Mesodermal cell (in vitro differentiated cells): ENCODE results near the gene PITPNB.

Source experiments
- H3K27ac ChIP-seq: 2 replicates; pipeline ENCODE4 v1.7.0; 2013; ENCODE audit warnings: mild to moderate bottlenecking, low read depth, low read length, moderate library complexity; ENCODE audit not compliant: severe bottlenecking
- H3K36me3 ChIP-seq: 2 replicates; pipeline ENCODE4 v1.7.1; 2013; ENCODE audit warnings: mild to moderate bottlenecking, low read length, moderate library complexity; ENCODE audit not compliant: control insufficient read depth, insufficient read depth
- H3K4me1 ChIP-seq: one replicate; pipeline ENCODE4 v1.7.1; 2013; ENCODE audit warnings: mild to moderate bottlenecking, low read length; ENCODE audit not compliant: insufficient read depth, control insufficient read depth, poor library complexity, severe bottlenecking
- H3K4me3 ChIP-seq: 2 replicates; pipeline ENCODE4 v1.7.0; 2013; ENCODE audit warnings: low read length, control low read depth, mild to moderate bottlenecking; ENCODE audit not compliant: insufficient read depth, poor library complexity, severe bottlenecking; ENCODE audit errors: extremely low read depth
- H3K9me3 ChIP-seq: 2 replicates; pipeline ENCODE4 v1.7.1; 2013; ENCODE audit warnings: mild to moderate bottlenecking, low read length, moderate library complexity; ENCODE audit not compliant: control insufficient read depth
- WGBS, 2 experiments: methylation state at CpG; one replicate each; pipeline ENCODE4 v1.1.5; 2013; ENCODE audit warnings: missing lambda C conversion rate in 2 of 2; ENCODE audit not compliant: insufficient coverage in 2 of 2; 5-methylcytosine and 5-hydroxymethylcytosine counted together

The PITPNB gene

GRCh38 chr22:27829620-27830019 lies 89.4 kb downstream of the PITPNB start:
- H3K4me1 ChIP-seq, result no peaks in the 10 kb centered on the region
- H3K27ac ChIP-seq, result no peak overlapping the region
- no peaks in the 10 kb centered on the region for H3K36me3 ChIP-seq
- no peak overlapping the region for H3K4me3 ChIP-seq
- H3K9me3 ChIP-seq, result no peaks in the 10 kb centered on the region
- 63 to 80% methylated on average over 3 of the region's 3 CpGs for WGBS, 2 experiments

- Histone ChIP-seq H3K4me1 (no peaks in the 10 kb centered on the region), H3K36me3 (no peaks in the 10 kb centered on the region), H3K9me3 (no peaks in the 10 kb centered on the region), H3K27ac (no peak overlapping the region), H3K4me3 (no peak overlapping the region)
- 88 to 92% methylated on average over 9 to 17 of the region's 23 CpGs for WGBS, 2 experiments
Observed at GRCh38 chr22:27827604-27828587, 91.2 kb downstream of the PITPNB start.

DNA sequence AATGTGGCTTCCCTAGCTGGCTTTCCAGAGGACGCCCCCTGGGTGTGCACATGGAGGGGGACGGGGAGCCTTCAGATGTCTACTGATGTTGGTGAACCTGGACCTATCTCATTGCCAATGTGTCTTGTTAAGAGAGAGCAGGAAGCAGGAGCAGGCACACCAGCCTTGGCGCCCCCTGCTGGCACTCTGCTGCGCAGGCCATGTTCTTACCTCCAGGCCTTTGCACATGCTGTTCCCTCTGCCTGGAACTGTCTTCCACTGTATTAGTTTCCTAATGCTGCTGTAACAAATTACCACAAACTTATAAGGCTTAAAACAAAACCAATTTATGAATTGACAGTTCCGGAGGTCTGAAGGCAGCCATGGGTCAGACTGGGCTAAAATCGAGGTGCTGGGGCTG lies 93.9 kb downstream of the PITPNB start:
- Histone ChIP-seq H3K4me1 (no peaks in the 10 kb centered on the region), H3K36me3 (no peaks in the 10 kb centered on the region), H3K27ac (no peak overlapping the region), H3K4me3 (no peak overlapping the region), H3K9me3 (peaks cover under 1% of the 10 kb centered on the region)
- 85 to 92% methylated on average over 6 of the region's 6 CpGs for WGBS, 2 experiments

GRCh38 chr22:27823221-27823620 lies 95.8 kb downstream of the PITPNB start:
- WGBS, 2 experiments, result 100% methylated on average over 1 of the region's 1 CpG; no CpG with 5 or more reads in 1 of the 2 experiments

DNA sequence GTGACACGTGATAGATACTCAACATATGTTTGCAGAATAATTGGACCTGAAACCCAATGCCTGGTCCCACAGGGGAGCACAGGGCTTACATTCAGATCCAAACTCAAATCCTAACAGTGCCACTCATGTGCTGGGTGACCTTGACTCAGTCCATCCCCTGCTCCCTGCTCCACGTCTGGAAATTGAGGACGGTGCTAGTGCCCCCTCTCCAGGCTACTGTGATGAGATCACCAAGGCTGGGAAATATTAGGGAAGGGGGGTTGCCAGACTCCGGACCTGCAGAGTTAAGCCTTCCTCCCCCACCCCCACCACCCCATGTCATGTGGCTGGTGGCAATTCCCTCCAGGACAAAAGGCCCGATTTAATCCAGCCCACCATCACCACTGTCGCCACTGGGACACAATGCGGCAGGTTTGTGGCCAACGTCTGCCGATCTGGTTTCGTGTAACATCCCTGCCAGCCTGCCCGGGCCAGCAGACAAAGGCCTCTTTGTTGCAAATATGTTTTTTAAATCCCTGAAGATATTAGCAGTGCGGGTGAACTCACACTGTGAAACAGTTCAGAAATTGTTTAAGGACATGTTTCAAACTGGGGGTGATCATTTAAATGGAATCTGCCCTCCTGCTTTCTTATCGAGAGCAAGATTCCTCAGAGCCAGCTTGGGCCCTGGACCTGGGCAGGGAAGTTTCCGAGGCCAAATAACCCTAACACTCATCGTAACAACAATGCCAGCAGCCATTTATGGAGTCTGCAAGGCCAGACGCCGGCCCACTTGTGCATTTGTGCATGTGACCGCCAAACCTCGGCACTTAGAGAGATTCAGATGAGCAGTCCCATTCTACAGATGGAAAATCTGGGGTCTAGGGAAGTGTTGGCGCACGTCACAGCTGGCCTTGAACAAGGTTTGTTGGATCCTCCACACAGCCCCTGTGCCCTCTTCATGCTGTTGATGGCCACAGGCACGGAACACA lies 97.9 kb downstream of the PITPNB start:
- H3K4me1 ChIP-seq, result no peaks in the 10 kb centered on the region
- no peak overlapping the region for H3K4me3 ChIP-seq
- 82 to 96% methylated on average over 12 to 19 of the region's 22 CpGs for WGBS, 2 experiments
- peak overlapping the region; percentile 43 for H3K27ac ChIP-seq
- peaks cover 3% of the 10 kb centered on the region for H3K9me3 ChIP-seq
- no peaks in the 10 kb centered on the region for H3K36me3 ChIP-seq

More at GRCh38 chr22:27823221-27823620, 95.8 kb downstream of the PITPNB start:
- H3K4me3 ChIP-seq, result no peak overlapping the region
- H3K27ac ChIP-seq, result no peak overlapping the region
- H3K9me3 ChIP-seq, result peaks cover 3% of the 10 kb centered on the region
- H3K4me1 ChIP-seq, result no peaks in the 10 kb centered on the region
- H3K36me3 ChIP-seq, result no peaks in the 10 kb centered on the region

GRCh38 chr22:27816552-27816951 lies 102.5 kb downstream of the PITPNB start:
- H3K27ac ChIP-seq, result no peak overlapping the region
- H3K9me3 ChIP-seq, result peaks cover 3% of the 10 kb centered on the region
- H3K36me3 ChIP-seq, result no peaks in the 10 kb centered on the region
- H3K4me1 ChIP-seq, result peaks cover under 1% of the 10 kb centered on the region
- H3K4me3 ChIP-seq, result no peak overlapping the region
- 91 to 92% methylated on average over 3 of the region's 3 CpGs for WGBS, 2 experiments

DNA sequence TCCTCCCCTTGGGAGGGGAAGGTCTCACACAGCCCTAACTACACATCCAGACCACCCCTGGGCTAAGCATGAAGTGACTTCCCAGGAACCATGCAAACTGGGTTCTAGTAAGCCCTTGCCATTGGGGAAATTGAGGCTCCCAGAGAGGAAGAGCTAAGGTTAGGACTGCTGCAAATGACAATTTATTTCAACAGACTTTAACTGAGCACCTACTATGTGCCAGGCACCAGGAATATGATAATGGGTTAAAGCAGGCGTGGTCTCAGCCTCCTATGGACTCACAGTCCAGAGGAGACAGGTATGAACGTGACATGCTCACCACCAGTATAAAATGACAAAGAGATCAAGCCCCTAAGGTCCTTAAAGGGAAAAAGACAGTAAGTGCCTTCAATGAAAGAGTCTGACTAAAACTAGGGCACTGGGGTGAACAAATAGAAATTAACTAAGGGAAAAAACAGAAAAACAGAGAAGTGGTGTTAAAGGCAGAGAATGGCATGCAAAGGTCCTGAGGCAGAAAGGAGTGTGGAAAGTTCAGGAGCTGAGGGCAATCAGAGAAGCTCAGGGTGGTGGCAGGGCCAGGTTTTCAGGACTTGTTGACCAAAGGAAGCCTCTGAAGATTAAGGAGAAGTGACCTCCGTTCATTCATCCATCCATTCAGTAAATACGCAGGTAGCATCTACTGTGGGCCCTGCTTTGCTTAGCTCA lies 103.1 kb downstream of the PITPNB start:
- 82 to 83% methylated on average over 2 to 3 of the region's 4 CpGs for WGBS, 2 experiments
- Histone ChIP-seq H3K9me3 (peaks cover 3% of the 10 kb centered on the region), H3K4me3 (no peak overlapping the region), H3K4me1 (peaks cover 6% of the 10 kb centered on the region), H3K36me3 (no peaks in the 10 kb centered on the region), H3K27ac (no peak overlapping the region)

GRCh38 chr22:27814993-27815392 lies 104.1 kb downstream of the PITPNB start:
- peaks cover 8% of the 10 kb centered on the region for H3K4me1 ChIP-seq
- peaks cover 1% of the 10 kb centered on the region for H3K9me3 ChIP-seq
- no peaks in the 10 kb centered on the region for H3K36me3 ChIP-seq
- no peak overlapping the region for H3K27ac ChIP-seq
- no peak overlapping the region for H3K4me3 ChIP-seq
- 87 to 92% methylated on average over 6 of the region's 6 CpGs for WGBS, 2 experiments

GRCh38 chr22:27811778-27812177 lies 107.3 kb downstream of the PITPNB start:
- 86 to 94% methylated on average over 3 of the region's 3 CpGs for WGBS, 2 experiments

DNA sequence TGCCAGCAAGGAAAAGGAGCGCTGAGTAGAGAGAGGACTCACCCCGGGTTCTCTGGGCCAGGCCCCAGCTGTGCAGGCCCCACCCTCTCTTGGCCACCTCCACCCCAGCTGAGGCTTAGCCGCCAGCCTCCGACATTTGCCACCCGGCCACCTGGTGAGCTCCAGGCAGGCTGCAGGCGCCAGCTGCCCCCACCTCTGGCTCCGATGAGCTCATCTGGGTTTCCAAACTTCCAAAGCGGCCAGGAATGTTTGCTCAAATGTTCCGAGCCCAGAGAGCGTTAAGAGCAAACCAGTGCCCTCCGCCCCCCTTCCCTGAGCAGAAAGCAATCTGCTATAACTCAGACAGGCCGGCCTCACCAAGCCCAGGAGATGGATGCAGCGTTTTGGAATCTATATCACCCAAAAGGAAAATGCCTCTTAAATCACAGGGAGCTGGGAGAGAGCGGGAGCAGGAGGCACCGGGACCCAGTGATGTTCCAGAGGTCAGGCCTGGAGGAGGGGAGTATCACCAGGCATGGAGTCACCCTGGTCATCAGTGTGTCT lies 108.4 kb downstream of the PITPNB start:
- Histone ChIP-seq H3K9me3 (no peaks in the 10 kb centered on the region), H3K36me3 (no peaks in the 10 kb centered on the region), H3K4me3 (no peak overlapping the region), H3K27ac (no peak overlapping the region), H3K4me1 (peaks cover 8% of the 10 kb centered on the region)
- 20 to 30% methylated on average over 13 to 15 of the region's 15 CpGs for WGBS, 2 experiments

More at GRCh38 chr22:27811778-27812177, 107.3 kb downstream of the PITPNB start:
- H3K9me3 ChIP-seq, result no peaks in the 10 kb centered on the region
- H3K4me1 ChIP-seq, result peaks cover 8% of the 10 kb centered on the region
- H3K36me3 ChIP-seq, result no peaks in the 10 kb centered on the region
- no peak overlapping the region for H3K27ac ChIP-seq
- H3K4me3 ChIP-seq, result no peak overlapping the region
